K562 (cell line): ENCODE measurements around the gene IFT52. TPM values are rescaled to one million over a fixed set of nuclear protein-coding genes. Genes with fewer than 3 reads are reported as not detected.
A peak's percentile ranks its signal among the peaks of the same experiment; 100 is the strongest.

Source experiments
- ARID1B ChIP-seq: fragments of 450-650 bp; IDR thresholded peaks from 2 replicates; pipeline ENCODE4 v1.6.1; 2016; ENCODE audit warnings: antibody characterized with exemption, mild to moderate bottlenecking, inconsistent platforms
- CBFA2T3 ChIP-seq: fragments of 450-650 bp; IDR thresholded peaks from 2 replicates; pipeline ENCODE4 v1.6.1; 2017
- CHD2 ChIP-seq: IDR thresholded peaks from 2 replicates; pipeline ENCODE4 v1.6.1; 2011; ENCODE audit warnings: low read depth, low read length
- DMBX1 ChIP-seq: fragments of 250-450 bp; sonication (Bioruptor Pico); IDR thresholded peaks from 2 replicates; pipeline ENCODE4 v1.8.0; 2022; ENCODE audit warnings: inconsistent platforms, mild to moderate bottlenecking, moderate library complexity, borderline replicate concordance
- HDAC1 ChIP-seq, 2 experiments: fragments of 450-650 bp; IDR thresholded peaks; 2 replicates each; pipeline ENCODE4 v1.6.1; 2016 to 2017; ENCODE audit warnings: inconsistent platforms in 1 of 2, mild to moderate bottlenecking in 1 of 2, moderate library complexity in 1 of 2
- MBD2 ChIP-seq: sonication (generic); IDR thresholded peaks from 2 replicates; pipeline ENCODE4 v1.6.1; 2016; ENCODE audit warnings: low read depth, borderline replicate concordance
- MEF2D ChIP-seq: conservative IDR thresholded peaks from 2 replicates; pipeline ENCODE4 v1.6.1; 2016; ENCODE audit warnings: low read depth, missing genetic modification characterization, missing compliant biosample characterization
- MEIS2 ChIP-seq: fragments of 450-650 bp; IDR thresholded peaks from 2 replicates; pipeline ENCODE4 v1.6.1; 2014; ENCODE audit warnings: mild to moderate bottlenecking; ENCODE audit not compliant: partially characterized antibody
- MYC ChIP-seq, 2 experiments: fragments of 250-450 bp in 1 of 2; sonication (Bioruptor Pico) in 1 of 2; IDR thresholded peaks; 2 replicates each; pipeline versions ENCODE4 v1.5.1 to v1.6.1; 2012 to 2021; ENCODE audit warnings: low read depth in 2 of 2, borderline replicate concordance in 1 of 2, improper control_type of control experiment in 1 of 2, low read length in 1 of 2, mild to moderate bottlenecking in 1 of 2, moderate library complexity in 1 of 2
- MYNN ChIP-seq, 2 experiments: sonication (generic); formaldehyde crosslinking in 1 of 2; IDR thresholded peaks; 2 replicates each; pipeline versions ENCODE4 v1.5.0 to v1.6.1; 2016 to 2020; ENCODE audit warnings: antibody characterized with exemption in 1 of 2, missing genetic modification reagents in 1 of 2
- OTX1 ChIP-seq: fragments of 450-650 bp; formaldehyde crosslinking; IDR thresholded peaks from 2 replicates; pipeline ENCODE4 v1.4.0; 2022; ENCODE audit warnings: mild to moderate bottlenecking
- RCOR1 ChIP-seq, 2 experiments: IDR thresholded peaks; 2 replicates each; pipeline ENCODE4 v1.6.1; 2012; ENCODE audit warnings: low read depth in 2 of 2, low read length in 2 of 2, borderline replicate concordance in 1 of 2, improper control_type of control experiment in 1 of 2
- SMAD1 ChIP-seq: fragments of 150-350 bp; IDR thresholded peaks from 2 replicates; pipeline ENCODE4 v1.6.1; 2014; ENCODE audit warnings: low read length, low read depth; ENCODE audit not compliant: partially characterized antibody
- SOX6 ChIP-seq: fragments of 450-650 bp; IDR thresholded peaks from 2 replicates; pipeline ENCODE4 v1.6.1; 2014; ENCODE audit warnings: mild to moderate bottlenecking
- TGIF2 ChIP-seq: sonication (generic); formaldehyde crosslinking; IDR thresholded peaks from 2 replicates; pipeline ENCODE4 v1.8.1; 2022; ENCODE audit warnings: mild to moderate bottlenecking, missing genetic modification reagents, moderate library complexity
- TRIM24 ChIP-seq, 2 experiments: fragments of 450-650 bp; IDR thresholded peaks; 2 replicates each; pipeline ENCODE4 v1.6.1; 2016
- YBX1 ChIP-seq: fragments of 450-650 bp; IDR thresholded peaks from 2 replicates; pipeline ENCODE4 v1.7.1; 2016; ENCODE audit warnings: mild to moderate bottlenecking
- ZBED1 ChIP-seq: IDR thresholded peaks from 2 replicates; pipeline ENCODE4 v1.6.1; 2014
- ZNF584 ChIP-seq: fragments of 200-800 bp; sonication (Bioruptor generic); IDR thresholded peaks from 2 replicates; pipeline ENCODE4 v1.6.1; 2016; ENCODE audit warnings: low read depth, mild to moderate bottlenecking, missing genetic modification characterization, missing compliant biosample characterization
- ZNF586 ChIP-seq: fragments of 450-650 bp; formaldehyde crosslinking; conservative IDR thresholded peaks from 2 replicates; pipeline ENCODE4 v1.4.0; 2020; ENCODE audit warnings: mild to moderate bottlenecking, moderate library complexity
- polyA plus RNA-seq, 8 experiments: library from polyadenylated mRNA; depleted of rRNA in 4 of 8; stranded (reverse) in 5 of 8; unstranded in 3 of 8; fragments of >200 nt; fragmentation: Nextera tagmentation in 2 of 8; fragmentation: Illumina TruSeq in 1 of 8; extraction: Ambion mirVana in 2 of 8; extraction: Trizol in 1 of 8; gene quantifications; 2 replicates each; pipeline versions ENCODE4 v1.2.1 to v1.2.3, GENCODE V29; 2011 to 2014; ENCODE audit warnings: inconsistent platforms in 1 of 8, missing spikeins in 1 of 8
- total RNA-seq, 7 experiments: library from RNA; depleted of rRNA in 6 of 7; stranded (reverse); fragments of >200 nt in 6 of 7; fragmentation: Illumina TruSeq in 2 of 7; extraction: Trizol in 2 of 7; gene quantifications; 2 replicates each; pipeline versions ENCODE4 v1.2.1 to v1.2.3, GENCODE V29; 2011 to 2021; ENCODE audit warnings: low replicate concordance in 1 of 7
- TF ChIP-seq, protein P1 (sequence below): fragments of 450-650 bp; conservative IDR thresholded peaks from 2 replicates; pipeline ENCODE4 v1.6.1; 2016; ENCODE audit warnings: missing genetic modification characterization, low read depth, mild to moderate bottlenecking, missing compliant biosample characterization, moderate library complexity

Gene IFT52
- total and polyA plus RNA-seq, 9 of the 15 experiments (the other 6 are each of a cell fraction or from before 2014, with no cell fraction given): 11.0 to 31.4 (median 20.4) TPM

DNA sequence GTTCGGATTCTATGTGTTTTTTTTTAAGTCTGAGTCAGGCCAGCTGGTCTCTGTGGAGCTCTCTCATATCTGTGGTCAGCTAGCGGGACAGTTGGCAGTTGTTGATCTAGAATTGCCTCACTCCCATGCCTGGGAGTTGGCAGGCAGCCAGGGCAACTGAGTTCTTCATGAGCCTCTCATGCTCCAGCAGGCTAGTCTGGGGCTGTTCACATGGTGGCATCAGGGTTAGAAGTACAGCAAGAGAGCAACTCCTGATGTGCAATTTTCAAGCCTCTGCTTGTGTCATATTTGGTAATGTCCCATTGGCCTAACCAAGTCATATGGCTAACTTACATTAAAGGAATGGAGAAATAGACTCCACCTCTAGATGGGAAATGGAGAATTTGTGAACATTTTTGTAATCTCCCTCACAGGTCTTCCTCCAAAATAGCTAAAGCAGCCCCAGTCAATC is 6.7 kb upstream of the IFT52 start (continued):
- TF ChIP-seq, protein P1, sequence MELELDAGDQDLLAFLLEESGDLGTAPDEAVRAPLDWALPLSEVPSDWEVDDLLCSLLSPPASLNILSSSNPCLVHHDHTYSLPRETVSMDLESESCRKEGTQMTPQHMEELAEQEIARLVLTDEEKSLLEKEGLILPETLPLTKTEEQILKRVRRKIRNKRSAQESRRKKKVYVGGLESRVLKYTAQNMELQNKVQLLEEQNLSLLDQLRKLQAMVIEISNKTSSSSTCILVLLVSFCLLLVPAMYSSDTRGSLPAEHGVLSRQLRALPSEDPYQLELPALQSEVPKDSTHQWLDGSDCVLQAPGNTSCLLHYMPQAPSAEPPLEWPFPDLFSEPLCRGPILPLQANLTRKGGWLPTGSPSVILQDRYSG (tag): 0 out of 2 replicates have a peak, but pooled peaks have one; percentile 33
- TF ChIP-seq RCOR1 (IDR thresholded peaks at IDR 0.05; ENCODE audit: borderline replicate concordance in 1 of 2, low read depth in 2 of 2, low read length in 2 of 2) (peak in 1 of 2 experiments; percentile 72; a peak in 2 of 4 replicates), MBD2 (0 out of 2 replicates have a peak, but pooled peaks have one; percentile 36), MYC (IDR thresholded peaks at IDR 0.05; ENCODE audit: low read depth, low read length) (peak; percentile 77), MYC (CRISPR knock-in tag; IDR thresholded peaks at IDR 0.05; ENCODE audit: borderline replicate concordance, low read depth) (no peak), SOX6 (0 out of 2 replicates have a peak, but pooled peaks have one; percentile 27), SMAD1 (peak; percentile 91), MYNN (IDR thresholded peaks at IDR 0.05) (peak; percentile 69; the same call in 1 of the 2 replicates), MYNN (CRISPR knock-in tag; IDR thresholded peaks at IDR 0.05) (no peak), ARID1B (peak; percentile 86), TGIF2 (CRISPR knock-in tag) (no peak), MEF2D (tag) (no peak), TRIM24 (IDR thresholded peaks at IDR 0.05) (peak; percentile 74 to 82), YBX1 (no peak), MEIS2 (peak; percentile 7), DMBX1 (peak; percentile 66; the same call in 1 of the 2 replicates), CHD2 (no peak), ZBED1 (no peak), HDAC1 (IDR thresholded peaks at IDR 0.05) (peak in 1 of 2 experiments; percentile 46; a peak in 1 of 4 replicates), CBFA2T3 (peak; percentile 90), ZNF584 (CRISPR knock-in tag) (peak; percentile 37; the same call in 1 of the 2 replicates), OTX1 (no peak), ZNF586 (CRISPR knock-in tag) (no peak)
